Measurements from ENCODE around the gene ECT2. TPM values are rescaled to one million over a fixed set of nuclear protein-coding genes. Genes with fewer than 3 reads are reported as not detected.
"Not testable (repeated sequence)": the region's sequence is repeated elsewhere in the genome, so short reads cannot be mapped to it uniquely, and the experiment has no call there.

The ECT2 gene
- total and polyA plus RNA-seq, 9 donors, result 1.5 to 11.7 (median 2.2) TPM

- Histone ChIP-seq H3K36me3 (no peaks in the 10 kb centered on the region), H3K4me1 (ENCODE audit: insufficient read depth) (no peaks in the 10 kb centered on the region), H3K9me3 (no peaks in the 10 kb centered on the region), H3K4me3 (no peak overlapping the region), H3K27ac (no peak overlapping the region), H3K27me3 (no peaks in the 10 kb centered on the region)
- intact Hi-C loops (cut with DNase I), result no loop called here
- WGBS, 3 donors, result 15 to 58% (median 46%) methylated on average over 2 of the region's 2 CpGs
- TF ChIP-seq POLR2A (IDR thresholded peaks at IDR 0.05) (no peak), CTCF (IDR thresholded peaks at IDR 0.05) (no peak), EP300 (IDR thresholded peaks at IDR 0.05) (no peak)
- no peak for DNase-seq
Observed at GRCh38 chr3:172820492-172820891, 70.0 kb downstream of the ECT2 start.

GRCh38 chr3:172824229-172824628 is 73.7 kb downstream of the ECT2 start:
- intact Hi-C loops (cut with DNase I), result no loop called here
- Histone ChIP-seq H3K4me1 (ENCODE audit: insufficient read depth) (no peaks in the 10 kb centered on the region), H3K27ac (no peak overlapping the region), H3K36me3 (no peaks in the 10 kb centered on the region), H3K4me3 (no peak overlapping the region), H3K27me3 (no peaks in the 10 kb centered on the region), H3K9me3 (no peaks in the 10 kb centered on the region)
- TF ChIP-seq POLR2A (IDR thresholded peaks at IDR 0.05), result no peak
- no peak for TF ChIP-seq CTCF (IDR thresholded peaks at IDR 0.05)
- TF ChIP-seq EP300 (IDR thresholded peaks at IDR 0.05), result no peak
- 81 to 95% (median 81%) methylated on average over 2 of the region's 2 CpGs for WGBS, 3 donors
- DNase-seq, result no peak

- H3K36me3 ChIP-seq; DNase-seq; H3K27me3 ChIP-seq; H3K27ac ChIP-seq; intact Hi-C loops (cut with DNase I); H3K4me3 ChIP-seq; H3K9me3 ChIP-seq; H3K4me1 ChIP-seq (ENCODE audit: insufficient read depth): not testable (repeated sequence)
- WGBS, 3 donors, result 92 to 96% (median 93%) methylated on average over 2 of the region's 2 CpGs
Observed at GRCh38 chr3:172827231-172827630, 76.7 kb downstream of the ECT2 start.

- no peak overlapping the region for H3K4me3 ChIP-seq
- intact Hi-C loops (cut with DNase I), result no loop called here
- TF ChIP-seq CTCF (IDR thresholded peaks at IDR 0.05) (no peak), POLR2A (IDR thresholded peaks at IDR 0.05) (no peak), EP300 (IDR thresholded peaks at IDR 0.05) (no peak)
Observed at GRCh38 chr3:172832983-172833382, 82.5 kb downstream of the ECT2 start.

GRCh38 chr3:172836390-172836997 is 86.0 kb downstream of the ECT2 start:
- intact Hi-C loops (cut with DNase I), result no loop called here
- no peaks in the 10 kb centered on the region for H3K36me3 ChIP-seq
- WGBS, 3 donors, result 43 to 47% (median 46%) methylated on average over 6 of the region's 6 CpGs
- TF ChIP-seq CTCF (IDR thresholded peaks at IDR 0.05) (no peak), EP300 (IDR thresholded peaks at IDR 0.05) (no peak), POLR2A (IDR thresholded peaks at IDR 0.05) (no peak)
- no peaks in the 10 kb centered on the region for H3K27me3 ChIP-seq
- H3K4me1 ChIP-seq (ENCODE audit: insufficient read depth), result no peaks in the 10 kb centered on the region
- no peak overlapping the region for H3K4me3 ChIP-seq
- no peak overlapping the region for H3K27ac ChIP-seq
- H3K9me3 ChIP-seq, result no peaks in the 10 kb centered on the region
- DNase-seq, result peak in 1 of 5 donors; percentile 19

More at GRCh38 chr3:172832983-172833382, 82.5 kb downstream of the ECT2 start:
- Histone ChIP-seq H3K36me3 (no peaks in the 10 kb centered on the region), H3K27ac (no peak overlapping the region), H3K4me1 (ENCODE audit: insufficient read depth) (no peaks in the 10 kb centered on the region), H3K27me3 (no peaks in the 10 kb centered on the region), H3K9me3 (no peaks in the 10 kb centered on the region)
- 92 to 96% (median 92%) methylated on average over 2 of the region's 2 CpGs for WGBS, 3 donors
- DNase-seq, result no peak

Measured in ovary (tissue), 9 donors.